HUES64 (cell line): ENCODE measurements around the gene MPL.

ENCODE experiments used
- H3K27ac ChIP-seq: 2 replicates; pipeline ENCODE4 v1.7.0; 2013; ENCODE audit warnings: low read depth, low read length, inconsistent platforms
- H3K27me3 ChIP-seq: 2 replicates; pipeline ENCODE4 v1.6.1; 2013; ENCODE audit warnings: mild to moderate bottlenecking, low read length; ENCODE audit not compliant: insufficient read depth
- H3K36me3 ChIP-seq: 2 replicates; pipeline ENCODE4 v1.6.1; 2013; ENCODE audit warnings: mild to moderate bottlenecking, low read length; ENCODE audit not compliant: insufficient read depth
- H3K4me1 ChIP-seq: 2 replicates; pipeline ENCODE4 v1.6.1; 2013; ENCODE audit warnings: mild to moderate bottlenecking, low read length, moderate library complexity; ENCODE audit not compliant: insufficient read depth
- H3K4me3 ChIP-seq: 2 replicates; pipeline ENCODE4 v1.5.1; 2013; ENCODE audit warnings: mild to moderate bottlenecking, low read length, moderate library complexity
- H3K9ac ChIP-seq: 2 replicates; pipeline ENCODE4 v1.6.1; 2013; ENCODE audit warnings: mild to moderate bottlenecking, low read depth, low read length
- H3K9me3 ChIP-seq: 2 replicates; pipeline ENCODE4 v1.6.1; 2013; ENCODE audit warnings: low read depth, low read length; ENCODE audit not compliant: insufficient read depth
- WGBS: fragments of 150-250, 120-280 bp; methylation state at CpG from one replicate; pipeline ENCODE4 v1.1.7; 2013; ENCODE audit warnings: missing lambda C conversion rate; 5-methylcytosine and 5-hydroxymethylcytosine counted together

Gene MPL

DNA sequence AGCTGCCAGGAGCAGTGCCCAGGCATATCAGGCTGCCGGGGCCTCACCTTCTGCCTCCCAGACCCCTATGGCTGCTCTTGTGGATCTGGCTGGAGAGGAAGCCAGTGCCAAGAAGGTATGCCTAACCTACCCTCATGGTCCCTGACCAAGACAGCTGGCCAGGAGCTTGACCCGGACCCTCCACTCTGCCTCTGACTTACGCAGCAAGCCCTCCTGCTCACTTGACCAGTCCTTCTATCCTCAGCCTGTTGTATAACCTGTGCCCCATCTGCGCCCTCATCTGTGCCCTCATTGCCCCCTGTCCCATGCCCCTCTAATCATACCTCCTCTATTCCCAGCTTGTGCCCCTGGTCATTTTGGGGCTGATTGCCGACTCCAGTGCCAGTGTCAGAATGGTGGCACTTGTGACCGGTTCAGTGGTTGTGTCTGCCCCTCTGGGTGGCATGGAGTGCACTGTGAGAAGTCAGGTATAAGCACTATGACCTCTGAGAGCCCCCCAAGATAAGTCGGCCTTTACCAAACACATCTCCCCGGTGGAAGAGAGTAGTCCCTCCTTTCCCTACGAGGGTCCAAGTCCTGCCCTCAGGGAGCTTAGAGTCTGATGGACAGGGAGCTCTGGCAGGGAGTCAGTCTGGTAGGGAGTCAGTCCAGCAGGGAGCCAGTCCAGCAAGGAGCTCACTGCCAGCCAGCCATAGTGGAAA lies 30.0 kb upstream of the MPL start:
- no peaks in the 10 kb centered on the region for H3K9me3 ChIP-seq
- no peak overlapping the region for H3K9ac ChIP-seq
- WGBS, result 90% methylated on average over 9 of the region's 9 CpGs
- H3K4me1 ChIP-seq, result 0 out of 2 replicates have a peak, but pooled peaks cover 3% of the 10 kb centered on the region
- H3K4me3 ChIP-seq, result no peak overlapping the region
- no peak overlapping the region for H3K27ac ChIP-seq
- H3K36me3 ChIP-seq, result no peaks in the 10 kb centered on the region
- H3K27me3 ChIP-seq, result no peaks in the 10 kb centered on the region

DNA sequence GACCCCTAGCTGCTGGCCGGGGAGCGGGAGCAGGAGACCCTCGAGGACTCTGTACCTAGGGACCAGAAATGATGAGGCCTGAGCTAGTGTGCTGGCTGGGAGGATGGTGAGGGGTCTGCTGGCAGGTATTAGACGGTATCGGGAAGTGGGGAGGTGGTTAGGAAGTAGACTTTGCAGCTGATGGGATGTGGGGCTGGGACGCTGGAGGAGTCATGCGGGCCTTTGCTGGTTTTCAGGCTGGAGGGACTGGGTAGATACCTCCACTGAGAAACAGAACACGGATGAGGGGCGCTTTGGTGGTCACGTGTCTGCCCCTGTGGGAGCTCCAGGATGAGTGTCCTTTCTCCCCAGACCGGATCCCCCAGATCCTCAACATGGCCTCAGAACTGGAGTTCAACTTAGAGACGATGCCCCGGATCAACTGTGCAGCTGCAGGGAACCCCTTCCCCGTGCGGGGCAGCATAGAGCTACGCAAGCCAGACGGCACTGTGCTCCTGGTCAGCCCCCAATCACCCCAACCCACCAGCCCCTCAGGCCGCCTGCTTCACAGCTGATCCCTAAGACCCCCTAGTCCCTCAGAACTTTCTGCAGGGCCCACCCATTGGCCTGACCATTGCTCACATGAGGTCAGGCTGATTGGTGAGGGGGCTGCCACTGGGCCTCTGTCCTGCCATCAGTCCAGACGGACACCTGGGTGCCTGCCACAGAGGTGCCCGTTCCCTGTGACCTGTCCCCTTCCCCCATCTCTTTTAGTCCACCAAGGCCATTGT lies 28.8 kb upstream of the MPL start:
- Histone ChIP-seq H3K4me1 (0 out of 2 replicates have a peak, but pooled peaks cover 3% of the 10 kb centered on the region), H3K27me3 (no peaks in the 10 kb centered on the region), H3K36me3 (no peaks in the 10 kb centered on the region), H3K4me3 (no peak overlapping the region), H3K9me3 (no peaks in the 10 kb centered on the region), H3K27ac (no peak overlapping the region), H3K9ac (no peak overlapping the region)
- WGBS, result 92% methylated on average over 20 of the region's 20 CpGs

DNA sequence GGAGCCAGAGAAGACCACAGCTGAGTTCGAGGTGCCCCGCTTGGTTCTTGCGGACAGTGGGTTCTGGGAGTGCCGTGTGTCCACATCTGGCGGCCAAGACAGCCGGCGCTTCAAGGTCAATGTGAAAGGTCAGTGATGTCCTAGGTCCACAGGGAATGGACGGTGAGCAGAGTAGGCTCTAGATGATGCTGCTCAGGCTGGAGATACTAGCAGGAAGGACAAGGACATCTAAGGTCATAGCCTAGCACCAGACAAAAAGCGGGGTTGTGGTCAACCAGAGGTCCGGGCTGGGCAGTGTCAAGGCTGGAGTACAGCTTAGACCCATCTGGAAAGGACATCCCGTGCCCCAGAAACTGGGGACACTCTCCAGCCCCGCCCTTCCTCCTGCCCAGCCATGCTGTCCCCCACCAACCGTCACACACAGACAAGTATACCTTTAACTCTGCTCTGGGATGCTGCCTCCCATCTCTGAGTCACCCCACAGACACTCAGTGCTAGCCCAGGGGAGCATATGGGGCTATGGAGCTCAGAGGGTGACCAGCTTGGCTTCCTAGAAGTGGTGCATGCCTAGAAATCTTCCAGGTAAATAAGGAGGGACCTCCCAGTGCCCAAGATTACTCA lies 28.1 kb upstream of the MPL start:
- Histone ChIP-seq H3K4me1 (no peaks in the 10 kb centered on the region), H3K9me3 (no peaks in the 10 kb centered on the region), H3K36me3 (no peaks in the 10 kb centered on the region), H3K4me3 (no peak overlapping the region), H3K9ac (no peak overlapping the region), H3K27ac (no peak overlapping the region), H3K27me3 (no peaks in the 10 kb centered on the region)
- 92% methylated on average over 13 of the region's 13 CpGs for WGBS

DNA sequence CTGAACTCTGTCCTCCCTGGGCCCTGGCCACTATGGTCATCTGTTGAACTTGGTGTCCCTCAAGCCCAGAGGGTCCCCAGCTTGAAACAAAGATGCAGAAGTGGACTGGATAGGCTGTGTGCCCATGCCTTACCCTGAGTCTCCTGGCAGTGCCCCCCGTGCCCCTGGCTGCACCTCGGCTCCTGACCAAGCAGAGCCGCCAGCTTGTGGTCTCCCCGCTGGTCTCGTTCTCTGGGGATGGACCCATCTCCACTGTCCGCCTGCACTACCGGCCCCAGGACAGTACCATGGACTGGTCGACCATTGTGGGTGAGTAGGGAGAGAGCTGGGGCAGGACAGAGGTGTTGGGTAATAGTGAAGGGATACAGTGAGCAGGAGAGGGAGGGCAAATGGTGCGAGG lies 26.1 kb upstream of the MPL start:
- no peak overlapping the region for H3K9ac ChIP-seq
- H3K27ac ChIP-seq, result no peak overlapping the region
- H3K27me3 ChIP-seq, result no peaks in the 10 kb centered on the region
- H3K4me3 ChIP-seq, result no peak overlapping the region
- H3K9me3 ChIP-seq, result no peaks in the 10 kb centered on the region
- WGBS, result 93% methylated on average over 9 of the region's 9 CpGs
- no peaks in the 10 kb centered on the region for H3K4me1 ChIP-seq
- no peaks in the 10 kb centered on the region for H3K36me3 ChIP-seq

DNA sequence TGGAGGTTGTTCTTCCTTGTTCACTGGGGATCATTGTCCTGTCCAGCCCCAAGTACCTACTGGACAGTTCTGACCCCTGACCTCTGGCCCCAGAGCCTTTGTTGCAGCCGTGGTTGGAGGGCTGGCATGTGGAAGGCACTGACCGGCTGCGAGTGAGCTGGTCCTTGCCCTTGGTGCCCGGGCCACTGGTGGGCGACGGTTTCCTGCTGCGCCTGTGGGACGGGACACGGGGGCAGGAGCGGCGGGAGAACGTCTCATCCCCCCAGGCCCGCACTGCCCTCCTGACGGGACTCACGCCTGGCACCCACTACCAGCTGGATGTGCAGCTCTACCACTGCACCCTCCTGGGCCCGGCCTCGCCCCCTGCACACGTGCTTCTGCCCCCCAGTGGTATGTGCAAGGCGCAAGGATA lies 25.4 kb upstream of the MPL start:
- H3K4me3 ChIP-seq, result no peak overlapping the region
- H3K36me3 ChIP-seq, result no peaks in the 10 kb centered on the region
- no peaks in the 10 kb centered on the region for H3K4me1 ChIP-seq
- no peak overlapping the region for H3K9ac ChIP-seq
- no peak overlapping the region for H3K27ac ChIP-seq
- no peaks in the 10 kb centered on the region for H3K9me3 ChIP-seq
- WGBS, result 95% methylated on average over 19 of the region's 19 CpGs
- no peaks in the 10 kb centered on the region for H3K27me3 ChIP-seq

DNA sequence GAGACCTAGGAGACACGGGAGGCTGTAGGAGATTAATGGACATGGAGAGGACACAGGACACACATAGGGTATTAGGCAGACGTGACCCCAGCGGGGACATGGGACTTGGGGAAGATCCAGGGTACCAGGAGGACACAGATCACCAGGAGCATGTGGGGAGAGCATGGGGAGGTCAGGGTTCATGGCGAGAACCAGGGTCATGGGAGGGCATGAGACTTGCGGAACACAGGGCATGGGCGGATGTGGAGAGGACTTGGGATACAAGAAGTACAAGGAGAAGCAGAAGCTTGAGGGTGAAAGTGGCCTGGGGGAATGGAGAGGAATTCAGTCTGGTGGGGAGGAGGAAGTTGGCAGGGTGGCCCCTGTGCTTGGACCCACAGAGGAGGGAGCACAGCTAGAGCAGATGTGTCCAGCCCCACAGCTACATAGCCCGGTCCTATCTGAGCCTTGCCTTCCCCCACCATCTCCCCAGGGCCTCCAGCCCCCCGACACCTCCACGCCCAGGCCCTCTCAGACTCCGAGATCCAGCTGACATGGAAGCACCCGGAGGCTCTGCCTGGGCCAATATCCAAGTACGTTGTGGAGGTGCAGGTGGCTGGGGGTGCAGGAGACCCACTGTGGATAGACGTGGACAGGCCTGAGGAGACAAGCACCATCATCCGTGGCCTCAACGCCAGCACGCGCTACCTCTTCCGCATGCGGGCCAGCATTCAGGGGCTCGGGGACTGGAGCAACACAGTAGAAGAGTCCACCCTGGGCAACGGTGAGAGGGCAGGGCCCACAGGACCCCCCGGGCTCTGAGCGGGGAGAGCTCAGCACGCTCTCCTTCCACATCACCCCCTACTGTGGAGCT lies 24.7 kb upstream of the MPL start:
- Histone ChIP-seq H3K36me3 (no peaks in the 10 kb centered on the region), H3K27ac (no peak overlapping the region), H3K27me3 (no peaks in the 10 kb centered on the region), H3K9ac (no peak overlapping the region), H3K4me3 (no peak overlapping the region), H3K4me1 (no peaks in the 10 kb centered on the region), H3K9me3 (no peaks in the 10 kb centered on the region)
- WGBS, result 95% methylated on average over 24 of the region's 24 CpGs

DNA sequence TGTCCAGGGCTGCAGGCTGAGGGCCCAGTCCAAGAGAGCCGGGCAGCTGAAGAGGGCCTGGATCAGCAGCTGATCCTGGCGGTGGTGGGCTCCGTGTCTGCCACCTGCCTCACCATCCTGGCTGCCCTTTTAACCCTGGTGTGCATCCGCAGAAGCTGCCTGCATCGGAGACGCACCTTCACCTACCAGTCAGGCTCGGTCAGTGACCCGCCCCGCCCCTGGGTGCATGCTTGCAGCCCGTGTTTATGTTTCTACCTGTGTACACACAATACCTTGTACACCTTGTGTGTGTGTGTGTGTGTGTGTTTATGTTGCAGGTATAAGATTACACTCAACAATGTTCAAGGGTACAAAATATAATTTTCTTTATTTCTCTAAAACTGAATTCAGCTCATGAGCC lies 23.8 kb upstream of the MPL start:
- Histone ChIP-seq H3K36me3 (no peaks in the 10 kb centered on the region), H3K9ac (no peak overlapping the region), H3K27ac (no peak overlapping the region), H3K27me3 (no peaks in the 10 kb centered on the region), H3K4me1 (no peaks in the 10 kb centered on the region), H3K9me3 (no peaks in the 10 kb centered on the region), H3K4me3 (no peak overlapping the region)
- WGBS, result 94% methylated on average over 10 of the region's 10 CpGs

DNA sequence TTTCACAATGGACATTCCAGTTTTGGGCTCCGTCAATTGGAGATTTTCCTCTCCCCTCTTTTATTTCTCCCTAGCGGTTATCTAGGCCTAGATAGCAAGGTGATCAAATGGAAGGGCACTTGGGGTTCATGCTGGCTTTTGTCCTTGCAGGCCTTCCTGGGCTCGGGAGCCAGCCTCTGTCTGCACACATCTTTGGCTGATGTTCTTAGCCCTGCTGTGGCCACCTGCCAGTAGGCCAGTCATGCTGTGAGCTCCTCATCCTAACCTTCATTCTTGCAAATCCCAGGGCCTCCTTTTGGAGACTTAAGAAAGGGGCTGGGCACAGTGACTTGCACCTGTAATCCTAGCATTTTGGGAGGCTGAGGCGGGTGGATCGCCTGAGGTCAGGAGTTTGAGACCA lies 23.4 kb upstream of the MPL start:
- 91% methylated on average over 5 of the region's 5 CpGs for WGBS
- Histone ChIP-seq H3K36me3 (no peaks in the 10 kb centered on the region), H3K9me3 (no peaks in the 10 kb centered on the region), H3K4me1 (no peaks in the 10 kb centered on the region), H3K9ac (no peak overlapping the region), H3K27ac (no peak overlapping the region), H3K27me3 (no peaks in the 10 kb centered on the region), H3K4me3 (no peak overlapping the region)

DNA sequence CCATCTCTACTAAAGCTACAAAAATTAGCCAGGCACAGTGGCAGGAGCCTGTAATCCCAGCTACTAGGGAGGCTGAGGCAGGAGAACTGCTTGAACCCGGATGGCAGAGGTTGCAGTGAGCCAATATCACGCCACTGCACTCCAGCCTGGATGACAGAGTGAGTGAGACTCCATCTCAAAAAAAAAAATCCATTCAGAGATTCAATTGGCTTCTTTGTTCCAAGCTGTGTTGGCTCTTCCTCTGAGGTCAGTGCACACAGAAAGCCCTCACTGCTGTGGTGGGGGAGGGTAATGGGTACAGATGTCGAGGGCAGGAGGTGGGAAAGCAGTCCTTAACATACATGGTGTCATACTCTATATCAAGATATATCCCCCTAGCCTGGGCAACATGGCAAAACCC lies 22.1 kb upstream of the MPL start:
- WGBS, result 92% methylated on average over 2 of the region's 3 CpGs
- no peaks in the 10 kb centered on the region for H3K4me1 ChIP-seq
- H3K9ac ChIP-seq, result no peak overlapping the region
- no peak overlapping the region for H3K27ac ChIP-seq
- H3K36me3 ChIP-seq, result no peaks in the 10 kb centered on the region
- no peaks in the 10 kb centered on the region for H3K9me3 ChIP-seq
- no peaks in the 10 kb centered on the region for H3K27me3 ChIP-seq
- H3K4me3 ChIP-seq, result no peak overlapping the region

DNA sequence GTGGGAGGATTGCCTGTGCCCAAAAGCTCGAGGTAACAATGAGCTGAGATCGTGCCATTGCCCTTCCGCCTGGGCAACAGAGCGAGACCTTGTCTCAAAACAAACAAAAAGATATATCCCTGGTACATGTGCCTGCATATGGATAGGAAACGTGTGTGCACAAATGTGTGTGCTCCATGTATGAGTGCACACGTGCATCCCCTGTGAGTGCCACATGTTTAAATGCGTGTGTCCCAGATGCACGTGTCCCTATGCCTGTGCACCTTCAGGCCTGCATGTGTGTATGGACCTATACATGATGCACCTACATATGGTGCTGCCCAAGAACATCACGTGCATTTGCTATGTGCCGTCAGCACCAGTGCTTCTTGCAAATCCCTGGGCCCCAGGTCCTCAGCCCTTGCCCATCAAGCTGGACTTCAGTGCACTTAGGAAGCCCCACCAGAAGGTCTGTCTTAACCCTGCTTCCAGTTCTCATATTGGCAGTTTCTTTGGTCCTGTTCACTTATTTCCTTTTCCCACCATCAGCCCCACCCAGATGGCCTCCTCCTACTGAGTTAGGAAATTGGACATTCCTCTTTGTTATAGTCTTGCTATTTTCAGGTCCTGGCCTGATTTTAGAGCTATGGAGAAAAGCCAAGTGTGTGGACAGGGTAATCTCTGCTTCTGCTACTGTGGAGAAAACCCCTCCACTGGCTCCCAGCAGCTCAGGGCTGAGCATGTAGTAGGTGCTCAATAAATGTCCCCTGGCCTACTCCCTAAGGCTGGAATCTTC lies 21.5 kb upstream of the MPL start:
- WGBS, result 91% methylated on average over 10 of the region's 10 CpGs
- Histone ChIP-seq H3K27ac (no peak overlapping the region), H3K27me3 (no peaks in the 10 kb centered on the region)

More for the DNA sequence above, 21.5 kb upstream of the MPL start:
- H3K9ac ChIP-seq, result no peak overlapping the region
- no peaks in the 10 kb centered on the region for H3K36me3 ChIP-seq
- no peaks in the 10 kb centered on the region for H3K9me3 ChIP-seq
- H3K4me1 ChIP-seq, result no peaks in the 10 kb centered on the region
- H3K4me3 ChIP-seq, result no peak overlapping the region
